A673 (cell line): ENCODE measurements around the gene ABHD10.

ENCODE experiments used
- EZH2 ChIP-seq: fragments of 200-600 bp; sonication (generic); IDR thresholded peaks from 2 replicates; pipeline ENCODE4 v1.6.1; 2017; ENCODE audit warnings: borderline replicate concordance, low read depth, mild to moderate bottlenecking, mixed read lengths, antibody characterized with exemption, low read length; ENCODE audit not compliant: poor library complexity, severe bottlenecking
- TF ChIP-seq, protein P1 (sequence below): fragments of 300-800, 200-600 bp; sonication (generic); conservative IDR thresholded peaks from 2 replicates; pipeline ENCODE4 v1.5.1; 2017; ENCODE audit warnings: low read depth, mild to moderate bottlenecking, antibody characterized with exemption, low read length, moderate library complexity, mixed read lengths

DNA sequence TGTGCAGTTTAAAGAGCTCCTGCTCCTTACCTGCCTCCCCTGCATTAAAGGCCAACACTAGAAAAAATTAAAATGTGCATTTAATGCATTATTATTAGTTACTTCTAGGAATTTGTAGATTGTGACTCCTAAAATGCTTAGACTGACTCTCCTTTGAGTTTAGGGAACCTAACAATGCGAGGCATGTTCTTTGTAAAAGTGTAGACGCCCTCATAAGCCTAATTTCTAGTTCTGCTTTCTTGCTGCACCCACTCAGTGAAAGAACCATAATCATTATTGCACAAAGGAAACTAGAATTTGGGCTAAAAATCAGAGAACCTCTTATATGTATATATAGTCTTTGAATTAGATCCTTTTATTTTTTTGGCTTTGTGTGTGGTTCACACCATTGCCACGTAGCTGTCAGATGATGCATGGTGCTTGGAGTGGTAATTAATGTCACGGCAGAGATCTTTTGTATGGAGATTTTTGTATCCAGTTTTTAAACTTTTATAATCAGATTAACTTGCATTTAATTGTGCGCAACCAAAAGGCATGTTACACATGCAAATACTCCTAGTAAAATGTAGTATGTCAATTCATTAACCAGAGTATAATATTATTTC lies 710 bp downstream of the ABHD10 start:
- TF ChIP-seq, protein P1, sequence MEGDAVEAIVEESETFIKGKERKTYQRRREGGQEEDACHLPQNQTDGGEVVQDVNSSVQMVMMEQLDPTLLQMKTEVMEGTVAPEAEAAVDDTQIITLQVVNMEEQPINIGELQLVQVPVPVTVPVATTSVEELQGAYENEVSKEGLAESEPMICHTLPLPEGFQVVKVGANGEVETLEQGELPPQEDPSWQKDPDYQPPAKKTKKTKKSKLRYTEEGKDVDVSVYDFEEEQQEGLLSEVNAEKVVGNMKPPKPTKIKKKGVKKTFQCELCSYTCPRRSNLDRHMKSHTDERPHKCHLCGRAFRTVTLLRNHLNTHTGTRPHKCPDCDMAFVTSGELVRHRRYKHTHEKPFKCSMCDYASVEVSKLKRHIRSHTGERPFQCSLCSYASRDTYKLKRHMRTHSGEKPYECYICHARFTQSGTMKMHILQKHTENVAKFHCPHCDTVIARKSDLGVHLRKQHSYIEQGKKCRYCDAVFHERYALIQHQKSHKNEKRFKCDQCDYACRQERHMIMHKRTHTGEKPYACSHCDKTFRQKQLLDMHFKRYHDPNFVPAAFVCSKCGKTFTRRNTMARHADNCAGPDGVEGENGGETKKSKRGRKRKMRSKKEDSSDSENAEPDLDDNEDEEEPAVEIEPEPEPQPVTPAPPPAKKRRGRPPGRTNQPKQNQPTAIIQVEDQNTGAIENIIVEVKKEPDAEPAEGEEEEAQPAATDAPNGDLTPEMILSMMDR = no peak
- no peak for TF ChIP-seq EZH2
